SKM-1 (cell line): Measurements from ENCODE around the gene ARMC8.

Experiments
- DNase-seq: peaks from one replicate; lab custom pipeline; 2025; ENCODE audit not compliant: unreplicated experiment; lab: John Stamatoyannopoulos, UW

ARMC8 gene

DNA sequence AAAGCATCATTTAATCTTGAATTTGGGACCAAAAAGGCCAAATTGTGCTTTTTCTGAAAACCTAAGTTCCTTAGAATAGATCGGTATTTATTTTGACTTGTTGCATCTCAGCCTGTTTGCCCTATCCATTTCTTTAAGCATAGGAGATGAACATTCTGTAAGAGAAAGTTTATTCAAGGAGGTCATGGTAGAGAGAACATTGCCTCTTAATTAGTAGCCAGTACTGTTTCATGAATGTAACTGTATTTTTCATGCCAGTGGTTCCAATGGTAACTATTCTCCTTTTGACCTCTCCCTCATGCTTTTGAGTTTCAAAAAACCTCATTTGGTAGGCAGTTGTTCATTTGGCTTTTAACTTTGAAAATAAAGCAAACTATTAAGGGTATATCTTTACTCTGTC, 55.4 kb downstream of the ARMC8 start:
- DNase-seq: no peak

DNA sequence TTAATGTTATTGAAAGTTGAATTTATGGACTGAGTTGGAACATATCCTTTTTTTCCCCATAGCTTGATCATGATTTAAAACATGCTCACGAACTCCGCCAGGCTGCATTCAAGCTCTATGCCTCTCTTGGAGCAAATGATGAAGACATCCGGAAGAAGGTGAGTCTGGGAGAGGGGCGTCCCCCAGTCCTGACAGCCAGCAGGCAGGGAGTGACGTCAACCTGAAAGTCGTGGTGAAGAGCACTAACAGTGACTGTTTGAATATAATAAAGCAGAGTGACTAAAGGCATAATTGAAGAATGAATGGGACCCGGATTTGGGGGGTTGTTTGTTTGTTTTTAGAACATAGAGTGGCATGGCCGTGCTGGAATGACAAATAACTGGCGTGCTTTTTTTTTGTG, 57.9 kb downstream of the ARMC8 start:
- DNase-seq: no peak

DNA sequence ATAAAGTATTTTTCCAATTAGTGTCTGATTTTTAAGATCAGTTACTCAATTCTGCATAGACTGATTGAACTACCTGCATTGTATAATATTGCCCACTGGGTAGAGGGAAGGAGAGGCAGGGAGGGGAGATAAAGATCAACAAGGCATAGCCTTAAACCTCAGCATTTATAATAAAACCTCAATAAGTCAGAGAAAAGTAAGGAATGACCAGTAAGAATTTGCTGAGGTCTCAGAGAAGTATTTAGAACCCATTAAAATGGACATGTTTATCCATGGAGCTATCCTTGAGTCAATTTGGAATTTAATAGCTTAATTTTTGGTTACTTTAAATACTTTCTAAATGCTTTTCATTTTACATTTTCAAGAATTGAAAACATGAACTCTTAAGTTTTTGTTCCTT, 62.5 kb downstream of the ARMC8 start:
- no peak for DNase-seq

DNA sequence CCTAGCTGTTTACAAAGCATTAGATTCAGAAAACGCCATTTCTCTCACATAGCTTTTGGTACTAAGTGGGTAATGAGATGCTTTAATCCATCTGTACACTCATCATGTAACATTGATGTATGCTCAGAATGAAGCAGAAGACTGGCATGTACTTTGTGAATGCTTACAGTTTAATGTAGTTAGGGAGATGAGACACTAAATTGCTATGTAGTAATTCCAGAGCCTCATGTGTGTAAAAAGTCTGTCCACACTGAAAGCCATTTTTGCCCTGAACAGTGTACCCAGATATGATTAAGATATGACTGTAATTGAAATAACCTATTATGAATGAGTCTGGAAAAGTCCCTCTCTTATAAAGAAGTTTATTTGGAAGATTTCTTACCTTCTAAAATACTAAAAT, 66.5 kb downstream of the ARMC8 start:
- no peak for DNase-seq

DNA sequence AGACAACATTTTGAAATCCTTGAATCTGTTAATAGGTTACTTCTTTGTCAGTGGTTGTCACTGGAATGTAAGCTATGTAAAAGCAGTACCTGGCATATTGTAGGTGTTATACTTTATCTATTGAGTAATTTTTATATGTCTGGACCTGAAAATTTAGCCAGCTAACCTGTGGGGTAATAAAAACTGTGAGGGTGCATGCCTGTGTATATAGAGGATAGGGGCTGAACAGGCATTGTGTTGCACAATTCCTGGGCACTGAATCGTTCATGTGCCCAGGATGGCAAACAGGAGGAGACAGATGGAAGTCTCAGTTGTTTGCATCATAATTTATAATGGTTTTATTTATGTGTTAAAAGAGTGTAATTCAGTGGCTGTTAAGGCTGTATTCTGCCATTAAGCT, 67.1 kb downstream of the ARMC8 start:
- no peak for DNase-seq

DNA sequence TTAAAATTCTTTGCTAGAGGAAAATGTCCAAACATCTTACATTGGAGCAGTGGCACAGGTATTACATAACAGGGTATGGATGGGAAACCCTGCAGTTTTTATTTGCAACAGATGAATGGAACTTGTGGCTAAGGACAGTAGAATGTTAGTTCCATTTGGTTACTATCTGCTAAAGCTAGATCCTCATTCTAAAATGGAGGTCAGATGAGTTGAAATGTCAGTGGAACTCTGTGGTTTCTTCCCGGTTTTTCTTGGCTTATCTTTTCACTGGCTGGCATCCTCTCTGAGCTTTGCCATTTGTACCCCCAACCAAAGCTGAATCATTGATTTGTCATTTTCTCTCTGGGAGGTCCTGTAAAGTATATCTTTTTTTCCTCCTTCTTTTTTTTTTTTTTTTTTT, 68.9 kb downstream of the ARMC8 start:
- DNase-seq: no peak

DNA sequence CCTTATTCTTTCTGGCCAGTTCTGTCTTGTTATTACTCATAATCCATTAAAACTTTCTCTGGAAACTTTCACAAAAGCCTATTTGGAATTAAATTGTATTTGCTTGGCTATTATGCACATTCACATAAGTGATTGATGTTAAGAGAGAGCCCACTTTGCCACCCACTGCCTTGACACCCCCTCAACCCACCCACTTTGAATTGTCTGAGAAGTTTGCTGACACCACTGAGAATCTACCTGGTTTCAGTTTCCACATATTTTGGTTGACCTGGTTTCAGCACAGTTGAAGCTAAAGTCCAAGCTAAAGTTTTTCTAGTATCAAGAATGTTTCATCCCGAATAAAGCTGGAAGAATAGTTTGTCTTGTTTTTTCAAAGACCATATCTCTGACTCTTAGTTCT, 70.9 kb downstream of the ARMC8 start:
- no peak for DNase-seq

DNA sequence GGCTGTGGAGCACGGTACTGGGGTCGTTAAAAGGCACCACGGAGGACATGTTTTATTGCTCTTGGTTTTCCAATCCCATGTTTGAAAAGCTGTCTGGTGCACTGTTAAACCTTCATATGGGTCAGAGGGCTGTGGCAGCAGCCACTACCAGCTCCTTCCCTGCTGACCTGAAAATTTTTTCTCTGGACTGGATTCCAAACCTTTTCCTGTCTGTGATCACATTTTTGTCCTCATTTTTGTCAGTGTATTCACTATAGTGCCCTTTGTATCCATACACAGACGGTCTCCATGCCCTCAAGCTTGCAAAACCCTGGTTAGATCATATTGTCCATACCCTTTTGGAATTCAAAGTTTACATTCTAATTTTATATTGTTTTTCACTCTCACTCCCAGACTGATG, 72.0 kb downstream of the ARMC8 start:
- no peak for DNase-seq

DNA sequence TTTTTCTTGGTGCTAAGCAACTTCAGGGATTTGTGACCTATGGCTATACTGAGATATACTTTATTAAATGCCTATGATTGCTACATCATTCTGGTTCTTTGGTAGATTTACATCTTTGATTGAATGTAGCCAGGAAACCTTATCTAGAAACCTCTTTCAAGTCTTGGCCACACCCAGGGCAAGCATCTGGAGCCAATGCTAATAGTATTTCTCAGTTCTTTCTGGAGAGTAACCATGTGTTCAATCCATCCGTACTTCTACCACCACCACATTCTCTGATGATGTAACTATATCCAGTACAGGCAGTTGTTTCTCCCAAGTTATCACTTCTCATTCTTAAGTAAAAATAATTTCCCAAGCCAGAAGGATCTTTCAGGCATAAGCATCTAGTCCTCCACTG, 73.5 kb downstream of the ARMC8 start:
- DNase-seq: no peak

DNA sequence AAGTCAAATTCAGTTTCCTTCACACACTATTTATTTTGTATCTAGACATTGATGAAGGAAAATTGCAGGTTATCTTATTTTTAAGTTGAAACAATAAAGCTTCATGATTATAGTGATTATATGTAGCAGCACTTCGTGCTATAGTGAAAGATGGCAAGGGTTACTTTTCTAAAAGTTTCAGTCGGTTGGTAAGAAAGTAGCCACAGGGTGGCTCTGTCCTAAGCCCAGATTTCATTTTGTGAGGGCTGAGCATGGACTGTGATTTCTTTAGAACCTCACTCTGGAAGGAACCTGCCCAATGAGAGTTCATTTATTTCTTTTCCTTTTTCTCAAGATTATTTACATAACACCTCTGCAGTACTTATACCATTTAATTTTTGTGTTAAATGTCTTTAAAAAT, 76.0 kb downstream of the ARMC8 start:
- no peak for DNase-seq

DNA sequence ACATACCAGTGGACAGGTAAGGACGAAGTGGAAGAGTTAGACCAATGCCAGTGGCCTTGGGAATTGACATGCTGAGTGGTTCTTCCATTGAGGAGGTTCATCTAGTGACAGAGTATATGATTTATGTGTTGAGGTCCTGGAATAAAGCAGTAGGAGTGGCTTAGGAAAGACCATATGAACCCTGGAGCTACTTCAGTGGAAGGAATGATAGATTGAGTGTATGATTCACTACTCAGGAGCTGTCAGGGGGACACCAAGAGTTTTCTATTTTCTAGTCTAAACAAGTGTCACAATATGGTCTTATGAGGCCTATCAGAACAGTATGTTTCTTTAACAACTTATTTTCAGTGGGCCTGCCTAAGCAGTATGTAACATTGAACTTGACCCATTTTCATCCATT, 78.6 kb downstream of the ARMC8 start:
- DNase-seq: no peak

DNA sequence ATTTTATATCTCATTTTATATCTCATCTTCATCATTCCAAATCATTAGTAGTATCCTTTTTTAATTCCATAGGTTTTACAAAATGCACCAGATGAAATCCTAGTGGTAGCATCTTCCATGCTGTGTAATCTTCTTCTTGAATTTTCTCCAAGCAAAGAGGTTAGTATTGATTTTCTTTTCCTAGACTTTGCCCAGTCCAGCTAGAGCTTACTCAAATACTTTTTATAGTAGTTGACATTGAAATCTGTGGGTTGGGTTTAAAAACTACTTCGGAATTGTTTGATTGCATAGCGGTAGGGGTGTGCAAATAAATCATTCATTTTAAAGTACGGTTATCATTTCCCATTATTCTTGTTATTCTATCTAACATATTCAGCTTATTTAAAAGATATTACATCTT, 80.0 kb downstream of the ARMC8 start:
- DNase-seq: no peak

DNA sequence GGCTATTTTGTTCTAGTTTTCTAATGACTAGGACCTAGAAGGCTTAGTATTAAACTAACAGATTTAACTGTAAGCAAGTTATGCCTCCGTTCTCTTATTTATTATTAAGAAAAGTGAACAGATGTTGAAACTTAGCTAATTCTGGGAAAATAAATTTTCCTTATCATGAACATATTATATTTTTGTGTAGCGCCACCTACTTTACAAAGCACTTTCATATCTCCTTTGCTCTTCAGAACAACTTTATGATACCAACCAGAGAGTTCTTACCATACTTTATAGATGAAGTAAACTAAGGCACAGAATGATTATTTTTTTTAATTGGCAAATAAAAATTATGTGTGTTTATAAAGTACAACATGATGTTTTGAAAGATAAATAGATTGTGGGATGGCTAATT, 83.1 kb downstream of the ARMC8 start:
- DNase-seq: no peak

DNA sequence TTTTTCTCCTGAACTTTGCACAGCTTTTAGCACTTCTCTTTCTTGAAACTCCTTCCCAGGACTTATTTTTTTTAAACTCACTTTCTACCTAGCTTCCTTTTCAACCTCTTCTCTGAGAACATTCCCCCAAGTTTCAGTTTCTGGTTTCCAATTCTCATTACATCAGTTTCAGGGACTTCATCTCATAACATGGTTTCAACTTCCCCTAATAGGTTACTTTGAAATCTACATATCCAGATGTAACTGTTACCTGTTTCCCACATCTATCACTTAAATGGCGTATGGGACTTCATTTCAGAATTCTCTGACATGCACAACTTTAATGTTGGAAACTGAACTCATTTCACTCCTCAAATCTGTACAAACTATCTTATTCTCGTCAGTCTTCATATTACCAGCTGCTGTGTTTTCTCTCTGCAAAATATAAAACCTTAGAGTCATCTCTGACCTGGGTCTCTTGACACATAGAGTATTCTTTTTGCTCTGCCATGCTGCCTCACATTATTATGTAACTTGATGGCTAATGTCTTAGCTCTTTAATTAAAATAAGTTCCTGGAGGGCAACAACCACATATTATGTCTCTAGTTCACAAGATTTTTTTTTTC, 84.2 kb downstream of the ARMC8 start:
- DNase-seq: no peak

DNA sequence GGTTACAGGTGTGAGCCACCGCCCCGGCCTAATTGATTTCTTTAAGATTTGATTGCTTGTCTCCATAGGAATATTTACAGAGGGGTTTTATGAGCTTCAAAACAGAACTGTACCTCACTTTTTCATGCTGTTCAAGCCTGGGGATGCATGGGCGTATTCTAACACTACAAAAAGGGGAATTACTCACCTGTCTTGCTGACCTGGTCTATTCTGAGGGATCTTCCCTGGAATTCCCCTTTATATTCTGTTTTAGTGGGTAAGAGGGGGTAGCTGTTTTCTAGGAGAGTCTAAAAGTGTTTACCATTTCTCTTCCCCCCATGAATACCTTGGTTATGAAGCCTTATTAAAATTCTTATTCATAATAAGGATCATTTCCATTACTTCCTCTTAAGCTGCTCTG, 94.5 kb downstream of the ARMC8 start:
- no peak for DNase-seq

DNA sequence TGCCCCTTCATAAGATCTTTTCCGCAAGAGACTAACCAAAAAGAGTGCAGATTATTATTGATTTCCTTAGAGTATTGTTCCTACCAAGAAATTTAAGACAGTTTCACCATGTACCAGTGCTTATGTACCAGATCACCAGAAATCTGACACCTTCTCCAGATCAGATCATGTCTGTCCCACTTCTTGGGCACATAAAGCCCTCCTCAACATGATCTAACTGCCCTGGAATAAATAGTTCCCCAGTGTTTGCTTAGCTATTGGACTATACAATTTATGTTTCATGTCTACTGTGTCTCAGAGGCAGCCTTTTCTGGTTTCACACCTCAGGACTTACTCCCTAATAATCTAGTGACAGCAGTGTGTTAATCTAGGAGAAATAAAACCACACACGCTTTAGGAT, 95.7 kb downstream of the ARMC8 start:
- no peak for DNase-seq

DNA sequence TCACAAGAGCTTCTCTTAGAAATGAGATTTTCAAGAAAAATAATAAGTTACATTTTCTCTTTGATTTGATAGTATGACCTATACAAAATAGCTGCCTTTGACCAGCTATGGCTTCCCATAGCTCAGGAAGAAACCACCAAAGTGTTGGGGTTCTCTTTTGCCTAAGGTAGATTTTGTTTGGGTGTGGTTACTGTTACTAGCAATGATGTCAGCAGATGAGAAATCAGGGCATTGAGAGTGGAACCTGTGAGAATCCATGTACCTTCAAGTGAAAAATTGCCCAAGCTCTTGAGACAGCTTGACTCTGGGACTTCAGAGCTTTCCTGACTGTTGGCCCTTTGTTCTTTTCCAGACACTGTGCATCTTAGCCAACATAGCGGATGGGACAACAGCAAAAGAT, 97.0 kb downstream of the ARMC8 start:
- no peak for DNase-seq

DNA sequence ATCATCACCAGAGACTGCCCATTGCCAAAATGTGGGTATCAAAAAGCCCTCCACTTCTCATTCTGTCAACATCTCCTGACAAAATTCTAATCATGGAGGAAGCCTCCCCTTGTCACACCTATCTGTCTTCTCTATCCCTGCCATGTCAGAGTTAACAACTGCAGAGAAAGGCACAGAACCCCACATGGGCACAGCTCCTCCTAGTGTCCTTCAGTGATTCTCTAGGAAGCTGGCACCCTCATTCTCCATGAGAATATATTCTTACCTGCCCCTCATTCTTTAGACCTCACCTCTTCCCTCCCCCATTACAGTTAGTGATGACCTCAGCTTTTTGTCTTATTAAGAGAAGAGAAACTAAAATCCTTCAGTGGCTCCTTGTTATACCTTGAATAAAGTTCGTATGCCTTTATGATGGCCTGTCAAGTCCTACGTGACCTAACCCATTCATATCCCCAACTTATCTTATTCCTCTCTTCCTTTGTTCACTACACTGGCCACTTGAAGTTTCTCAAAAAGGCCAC, 97.9 kb downstream of the ARMC8 start:
- no peak for DNase-seq

DNA sequence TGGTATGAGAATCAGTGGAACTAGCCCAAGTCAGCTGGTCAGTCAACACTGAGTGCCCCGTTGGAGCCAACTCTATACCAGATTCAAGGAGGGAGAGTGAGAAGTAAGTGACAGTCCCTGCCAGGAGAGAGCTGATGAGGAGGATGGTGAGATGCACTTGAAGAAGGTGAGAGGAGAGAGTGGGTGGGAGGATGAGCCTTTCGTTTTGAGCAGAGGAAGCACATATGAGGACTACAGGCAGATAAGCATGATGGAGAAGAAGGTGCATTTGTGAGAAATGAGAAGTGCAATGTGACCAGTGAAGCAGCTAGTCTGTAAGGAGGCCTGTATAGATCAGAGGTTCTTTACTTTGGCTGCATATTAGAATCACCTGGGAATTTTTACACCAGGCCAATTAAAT, 102.2 kb downstream of the ARMC8 start:
- no peak for DNase-seq

DNA sequence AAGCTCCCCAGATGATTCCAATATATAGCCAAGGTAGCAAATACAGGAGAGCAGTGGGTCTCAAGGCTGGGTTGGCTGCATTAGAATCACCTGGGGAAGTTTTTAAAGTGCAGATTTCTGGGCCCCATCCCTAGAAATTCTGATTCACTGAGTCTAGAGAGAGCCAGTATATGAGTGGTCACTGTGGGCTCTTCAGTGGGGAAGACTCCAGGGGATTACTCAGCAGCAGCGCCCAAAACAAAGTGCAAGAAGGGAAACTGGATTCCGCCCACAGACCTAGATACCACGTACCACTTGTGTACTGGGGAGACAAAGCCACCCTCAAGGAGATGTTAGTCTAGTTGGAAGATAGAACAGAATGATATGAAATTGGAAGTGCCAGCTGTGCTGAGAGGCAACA, 102.6 kb downstream of the ARMC8 start:
- DNase-seq: no peak

DNA sequence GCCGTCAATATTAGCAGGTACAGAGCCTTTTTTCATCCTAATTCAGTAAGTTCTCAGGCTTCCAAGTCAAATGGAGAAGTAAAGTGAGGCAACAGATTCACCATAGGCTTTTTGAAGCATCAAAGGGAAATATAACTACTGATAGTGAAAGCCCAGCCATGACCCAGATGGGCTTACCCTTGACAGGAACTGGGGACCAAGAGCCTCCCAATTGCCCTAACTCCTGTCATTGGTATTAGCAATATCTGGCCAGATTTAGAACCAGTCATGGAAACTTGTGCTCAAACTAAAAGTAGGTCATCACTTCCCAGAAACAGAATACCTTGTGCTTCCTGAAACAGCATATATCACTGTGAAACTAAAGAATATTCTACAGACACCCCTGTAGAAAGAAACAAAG, 109.5 kb downstream of the ARMC8 start:
- no peak for DNase-seq

DNA sequence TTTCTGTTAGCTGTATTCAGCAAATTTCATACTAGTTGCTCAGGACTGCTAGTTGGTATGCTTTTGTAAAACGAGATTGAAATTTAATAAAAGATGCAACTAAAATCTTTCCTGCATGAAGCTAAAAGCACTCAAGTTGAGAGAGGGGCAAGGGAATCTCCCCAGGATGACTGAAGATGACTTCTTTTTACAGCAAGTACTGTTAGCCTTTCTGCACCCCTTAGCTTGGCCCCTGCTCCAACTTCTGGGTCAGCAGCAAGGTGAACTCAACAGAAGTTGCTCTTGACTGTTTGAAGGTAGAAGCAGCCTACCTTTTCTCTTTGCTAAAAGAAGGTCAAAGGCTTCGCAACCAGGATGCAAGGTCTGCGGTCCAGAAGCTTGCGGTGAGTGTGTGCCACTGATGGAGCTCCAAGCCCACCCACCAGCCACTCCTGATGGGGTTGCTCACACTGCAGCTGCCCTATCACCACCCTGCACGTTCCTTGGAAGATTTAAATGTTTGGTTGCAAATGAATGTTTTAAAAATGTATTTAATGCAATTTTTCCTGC, 110.0 kb downstream of the ARMC8 start:
- no peak for DNase-seq

DNA sequence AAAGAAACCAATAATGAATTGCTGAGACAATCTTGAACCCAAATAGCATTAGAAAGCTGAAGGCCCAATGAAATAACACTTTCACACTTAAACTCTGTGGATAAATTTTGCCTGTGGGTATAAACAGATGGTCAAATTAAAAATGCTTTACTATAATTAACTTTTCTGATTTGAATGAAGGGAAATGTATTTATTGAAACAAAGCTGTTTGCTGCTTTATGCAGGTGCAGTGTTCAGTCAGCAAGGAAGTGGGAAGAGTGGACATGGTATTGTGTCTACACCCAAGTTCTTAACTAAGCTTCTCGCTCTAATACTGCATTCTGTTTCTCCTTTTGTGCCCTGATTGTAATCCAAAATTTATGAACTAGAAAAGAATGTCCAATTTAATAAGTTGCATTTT, 110.8 kb downstream of the ARMC8 start:
- no peak for DNase-seq
